Suprapubic skin (tissue), 3 donors: Measurements from ENCODE around the gene LUZP2.

ENCODE experiments used
- POLR2A ChIP-seq, 2 donors: fragments of 450-650 bp; IDR thresholded peaks; one replicate each; pipeline ENCODE4 v1.6.1; 2017; ENCODE audit warnings: antibody characterized with exemption in 2 of 2, mild to moderate bottlenecking in 2 of 2, moderate library complexity in 2 of 2
- TF ChIP-seq, protein P1 (sequence below), 2 donors: fragments of 200-600 bp in 1 of 2; fragments of 450-650 bp in 1 of 2; sonication (generic) in 1 of 2; IDR thresholded peaks; one replicate each; pipeline ENCODE4 v1.5.1; 2016 to 2019; ENCODE audit warnings: antibody characterized with exemption in 2 of 2, mild to moderate bottlenecking in 1 of 2, moderate library complexity in 1 of 2

DNA sequence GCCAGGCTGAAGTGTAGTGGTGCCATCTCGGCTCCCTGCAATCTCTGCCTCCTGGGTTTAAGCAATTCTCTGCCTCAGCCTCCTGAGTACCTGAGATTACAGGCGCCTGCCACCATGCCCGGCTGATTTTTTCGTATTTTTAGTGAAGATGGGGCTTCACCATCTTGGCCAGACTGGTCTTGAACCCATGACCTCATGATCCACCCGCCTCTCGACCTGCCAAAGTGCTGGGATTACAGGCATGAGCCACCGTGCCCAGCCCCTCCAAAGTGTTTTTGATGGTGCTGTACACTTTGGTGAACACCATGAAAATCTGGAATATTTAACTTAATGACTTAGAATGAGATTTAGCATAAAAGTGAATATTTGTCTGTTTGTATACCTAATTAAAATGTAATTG lies 5.6 kb downstream of the LUZP2 start:
- TF ChIP-seq, protein P1, sequence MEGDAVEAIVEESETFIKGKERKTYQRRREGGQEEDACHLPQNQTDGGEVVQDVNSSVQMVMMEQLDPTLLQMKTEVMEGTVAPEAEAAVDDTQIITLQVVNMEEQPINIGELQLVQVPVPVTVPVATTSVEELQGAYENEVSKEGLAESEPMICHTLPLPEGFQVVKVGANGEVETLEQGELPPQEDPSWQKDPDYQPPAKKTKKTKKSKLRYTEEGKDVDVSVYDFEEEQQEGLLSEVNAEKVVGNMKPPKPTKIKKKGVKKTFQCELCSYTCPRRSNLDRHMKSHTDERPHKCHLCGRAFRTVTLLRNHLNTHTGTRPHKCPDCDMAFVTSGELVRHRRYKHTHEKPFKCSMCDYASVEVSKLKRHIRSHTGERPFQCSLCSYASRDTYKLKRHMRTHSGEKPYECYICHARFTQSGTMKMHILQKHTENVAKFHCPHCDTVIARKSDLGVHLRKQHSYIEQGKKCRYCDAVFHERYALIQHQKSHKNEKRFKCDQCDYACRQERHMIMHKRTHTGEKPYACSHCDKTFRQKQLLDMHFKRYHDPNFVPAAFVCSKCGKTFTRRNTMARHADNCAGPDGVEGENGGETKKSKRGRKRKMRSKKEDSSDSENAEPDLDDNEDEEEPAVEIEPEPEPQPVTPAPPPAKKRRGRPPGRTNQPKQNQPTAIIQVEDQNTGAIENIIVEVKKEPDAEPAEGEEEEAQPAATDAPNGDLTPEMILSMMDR (IDR thresholded peaks at IDR 0.05) = no peak
- no peak for TF ChIP-seq POLR2A (IDR thresholded peaks at IDR 0.05)
